MCF 10A (cell line): Measurements from ENCODE around the gene GIT2. TPM values are rescaled to one million over a fixed set of nuclear protein-coding genes. Genes with fewer than 3 reads are reported as not detected.

ENCODE experiments used
- BruUV-seq: library from RNA; stranded (reverse); fragments of 400-500 nt; replicated peaks from 2 replicates; lab custom pipeline; 2021; lab: Mats Ljungman, UMichigan
- CTCF ChIA-PET: fragments of 300-600 bp; sonication (Branson Sonifier 250); formaldehyde crosslinking; extraction: SDS; loops from one replicate; lab custom pipeline; 2021; ENCODE audit warnings: antibody characterized with exemption, inconsistent platforms; lab: Yijun Ruan, JAX
- POLR2A ChIA-PET: fragments of 300-600, 350-650 bp; sonication (Branson Sonifier 250); formaldehyde crosslinking; extraction: SDS; loops from one replicate; lab custom pipeline; 2020; ENCODE audit warnings: antibody characterized with exemption, inconsistent platforms; lab: Yijun Ruan, JAX
- DNase-seq: peaks from one replicate; pipeline ENCODE4 v3.0.0-alpha.2; 2018; ENCODE audit not compliant: unreplicated experiment
- H3K27ac Mint-ChIP-seq: one replicate; pipeline ENCODE4 v1.8.0; 2022; ENCODE audit warnings: mild to moderate bottlenecking, low read depth, mixed read lengths; ENCODE audit not compliant: unreplicated experiment
- H3K27me3 Mint-ChIP-seq: one replicate; pipeline ENCODE4 v1.8.0; 2022; ENCODE audit warnings: mixed read lengths; ENCODE audit not compliant: insufficient read depth, unreplicated experiment
- H3K36me3 Mint-ChIP-seq: one replicate; pipeline ENCODE4 v1.8.0; 2022; ENCODE audit warnings: mild to moderate bottlenecking, moderate library complexity, mixed read lengths; ENCODE audit not compliant: insufficient read depth, unreplicated experiment
- H3K4me1 Mint-ChIP-seq: one replicate; pipeline ENCODE4 v1.8.0; 2022; ENCODE audit warnings: mixed read lengths; ENCODE audit not compliant: insufficient read depth, unreplicated experiment
- H3K4me3 Mint-ChIP-seq: one replicate; pipeline ENCODE4 v1.8.0; 2022; ENCODE audit warnings: mild to moderate bottlenecking, moderate library complexity, mixed read lengths; ENCODE audit not compliant: unreplicated experiment
- H3K9me3 Mint-ChIP-seq: one replicate; pipeline ENCODE4 v1.8.0; 2022; ENCODE audit warnings: mixed read lengths; ENCODE audit not compliant: unreplicated experiment
- intact Hi-C: fragments of 100-400 bp; cut with micrococcal nuclease; formaldehyde crosslinking; loops from 2 replicates; pipeline ENCODE4 v1.14.1; 2022
- total RNA-seq: library from RNA; stranded (reverse); gene quantifications from 2 replicates; pipeline ENCODE4 v1.2.3, GENCODE V29; 2022
- TF ChIP-seq, protein P1 (sequence below): fragments of 200-600 bp; IDR thresholded peaks from one replicate; pipeline ENCODE4 v1.8.0; 2022; ENCODE audit warnings: antibody characterized with exemption, mild to moderate bottlenecking; ENCODE audit not compliant: unreplicated experiment

The GIT2 gene
- total RNA-seq, 1 experiment from 2014 or later = 30.0 TPM

DNA sequence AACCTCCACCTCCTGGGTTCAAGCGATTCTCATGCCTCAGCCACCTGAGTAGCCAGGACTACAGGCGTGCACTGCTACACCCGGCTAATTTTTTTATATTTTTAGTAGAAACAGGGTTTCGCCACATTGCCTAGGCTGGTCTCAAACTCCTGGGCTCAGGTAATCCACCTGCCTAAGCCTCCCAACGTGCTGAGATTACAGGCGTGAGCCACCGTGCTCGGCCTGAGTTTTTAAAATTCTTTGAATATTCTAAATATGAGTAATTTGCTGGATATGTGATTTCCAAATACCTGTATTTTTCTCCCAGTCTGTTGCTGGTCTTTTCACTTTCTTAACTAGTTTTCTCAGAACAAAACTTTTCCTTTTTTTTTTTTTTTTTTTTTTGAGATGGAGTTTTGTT, 27.4 kb downstream of the GIT2 start:
- intact Hi-C loops = no loop called here
- no peaks in the 10 kb centered on the region for H3K4me1 Mint-ChIP-seq
- TF ChIP-seq, protein P1, sequence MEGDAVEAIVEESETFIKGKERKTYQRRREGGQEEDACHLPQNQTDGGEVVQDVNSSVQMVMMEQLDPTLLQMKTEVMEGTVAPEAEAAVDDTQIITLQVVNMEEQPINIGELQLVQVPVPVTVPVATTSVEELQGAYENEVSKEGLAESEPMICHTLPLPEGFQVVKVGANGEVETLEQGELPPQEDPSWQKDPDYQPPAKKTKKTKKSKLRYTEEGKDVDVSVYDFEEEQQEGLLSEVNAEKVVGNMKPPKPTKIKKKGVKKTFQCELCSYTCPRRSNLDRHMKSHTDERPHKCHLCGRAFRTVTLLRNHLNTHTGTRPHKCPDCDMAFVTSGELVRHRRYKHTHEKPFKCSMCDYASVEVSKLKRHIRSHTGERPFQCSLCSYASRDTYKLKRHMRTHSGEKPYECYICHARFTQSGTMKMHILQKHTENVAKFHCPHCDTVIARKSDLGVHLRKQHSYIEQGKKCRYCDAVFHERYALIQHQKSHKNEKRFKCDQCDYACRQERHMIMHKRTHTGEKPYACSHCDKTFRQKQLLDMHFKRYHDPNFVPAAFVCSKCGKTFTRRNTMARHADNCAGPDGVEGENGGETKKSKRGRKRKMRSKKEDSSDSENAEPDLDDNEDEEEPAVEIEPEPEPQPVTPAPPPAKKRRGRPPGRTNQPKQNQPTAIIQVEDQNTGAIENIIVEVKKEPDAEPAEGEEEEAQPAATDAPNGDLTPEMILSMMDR = no peak
- DNase-seq = no peak
- H3K27me3 Mint-ChIP-seq = no peaks in the 10 kb centered on the region
- POLR2A ChIA-PET = no interaction called here
- H3K4me3 Mint-ChIP-seq = no peak overlapping the region
- CTCF ChIA-PET = no interaction called here
- H3K9me3 Mint-ChIP-seq = no peaks in the 10 kb centered on the region
- H3K36me3 Mint-ChIP-seq = peaks cover 69% of the 10 kb centered on the region
- no peak overlapping the region for H3K27ac Mint-ChIP-seq
- BruUV-seq = no TSS peak

DNA sequence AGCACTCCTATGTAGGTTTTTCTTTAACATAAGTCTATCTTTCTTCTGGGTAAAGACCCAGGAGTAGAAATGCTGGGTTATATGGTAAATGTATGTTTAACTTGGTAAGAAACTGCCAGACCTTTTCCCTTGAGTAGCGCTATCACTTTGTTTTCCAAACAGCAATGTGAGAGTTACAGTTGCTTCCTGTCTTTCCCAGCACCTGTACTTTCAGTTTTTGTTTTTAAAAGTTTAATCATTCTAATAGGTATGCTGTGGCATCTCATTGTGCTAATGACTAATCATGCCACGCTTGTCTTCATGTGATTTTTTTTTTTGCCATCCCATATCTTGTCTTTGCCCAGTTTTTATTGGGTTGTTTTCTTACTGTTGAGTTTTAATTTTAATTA, 28.1 kb downstream of the GIT2 start:
- peak overlapping the region; percentile 66 for H3K27ac Mint-ChIP-seq
- no TSS peak for BruUV-seq
- CTCF ChIA-PET = no interaction called here

DNA sequence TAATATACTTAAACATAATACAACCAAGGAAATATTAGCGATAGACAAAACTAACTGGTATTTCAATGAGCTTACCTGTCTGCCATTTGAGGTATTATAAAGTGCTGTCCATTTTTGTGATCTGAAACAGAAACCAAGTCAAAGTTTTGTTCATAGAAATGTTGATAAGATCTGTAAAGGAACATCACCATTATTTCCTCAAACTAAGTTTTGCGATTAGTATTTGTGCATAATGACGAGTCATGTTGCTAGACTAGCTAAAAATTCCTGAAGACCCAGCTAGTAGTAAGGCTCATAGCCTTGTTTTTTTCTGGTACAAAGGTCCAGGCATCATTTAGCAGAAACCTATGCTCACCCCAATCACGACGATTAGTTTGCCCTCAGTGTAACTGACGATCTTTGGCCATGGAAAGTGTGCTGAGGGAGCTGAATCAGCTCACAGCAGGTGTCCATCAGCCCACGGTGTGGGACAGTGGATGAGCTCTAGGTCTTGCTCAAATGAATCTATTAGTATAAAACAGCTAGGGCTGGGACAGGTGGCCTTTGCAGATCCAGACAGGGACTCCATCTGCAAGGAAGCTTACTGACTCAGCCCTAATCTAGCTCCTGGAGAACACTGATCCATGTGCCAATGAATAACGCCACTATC, 28.7 kb downstream of the GIT2 start:
- ChIA-PET POLR2A (interaction anchor here (1.5 kb wide), 1 partner anchor 31 kb away, joined by 3 read pairs; the partner anchor contains the start of gene ANKRD13A), CTCF (no interaction called here)
- H3K27ac Mint-ChIP-seq = peak overlapping the region; percentile 66
- DNase-seq = no peak
- intact Hi-C loops = no loop called here
- no peaks in the 10 kb centered on the region for H3K4me1 Mint-ChIP-seq
- H3K27me3 Mint-ChIP-seq = no peaks in the 10 kb centered on the region
- H3K9me3 Mint-ChIP-seq = no peaks in the 10 kb centered on the region
- no peak overlapping the region for H3K4me3 Mint-ChIP-seq
- BruUV-seq = no TSS peak
- peaks cover 66% of the 10 kb centered on the region for H3K36me3 Mint-ChIP-seq
- TF ChIP-seq, protein P1 = no peak

More for the DNA sequence above, 28.1 kb downstream of the GIT2 start:
- Mint-ChIP-seq H3K36me3 (peaks cover 68% of the 10 kb centered on the region), H3K4me1 (no peaks in the 10 kb centered on the region), H3K27me3 (no peaks in the 10 kb centered on the region), H3K9me3 (no peaks in the 10 kb centered on the region), H3K4me3 (no peak overlapping the region)
- TF ChIP-seq, protein P1 = no peak
- intact Hi-C loops = no loop called here
- POLR2A ChIA-PET = interaction anchor here (1.5 kb wide), 1 partner anchor 31 kb away, joined by 3 read pairs; the partner anchor contains the start of gene ANKRD13A
- DNase-seq = no peak

DNA sequence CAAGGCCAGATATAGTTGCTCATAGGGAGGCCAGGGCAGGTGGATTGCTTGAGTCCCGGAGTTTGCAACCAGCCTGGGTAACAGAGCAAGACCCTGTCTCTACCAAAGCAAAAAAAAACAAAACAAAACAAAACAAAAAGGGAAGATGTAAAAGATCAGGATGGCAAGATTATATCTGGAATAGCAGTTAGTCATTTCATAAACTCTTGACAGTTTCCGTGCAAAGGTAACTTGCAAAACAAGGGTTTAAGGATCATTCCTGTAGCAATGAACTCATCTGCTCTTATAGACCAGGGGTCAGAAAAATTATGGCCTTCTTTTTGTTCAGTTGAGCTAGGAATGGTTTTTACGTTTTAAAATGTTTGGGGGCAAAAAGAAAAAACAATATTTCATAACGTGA, 29.6 kb downstream of the GIT2 start:
- CTCF ChIA-PET = no interaction called here
- intact Hi-C loops = no loop called here
- H3K4me3 Mint-ChIP-seq = no peak overlapping the region
- H3K36me3 Mint-ChIP-seq = peaks cover 59% of the 10 kb centered on the region
- no peak overlapping the region for H3K27ac Mint-ChIP-seq
- H3K9me3 Mint-ChIP-seq = no peaks in the 10 kb centered on the region
- TF ChIP-seq, protein P1 = no peak
- no peaks in the 10 kb centered on the region for H3K27me3 Mint-ChIP-seq
- POLR2A ChIA-PET = no interaction called here
- DNase-seq = no peak
- no peaks in the 10 kb centered on the region for H3K4me1 Mint-ChIP-seq
- no TSS peak for BruUV-seq
